ENCODE results near the gene RNASEL. TPM values are rescaled to one million over a fixed set of nuclear protein-coding genes. Genes with fewer than 3 reads are reported as not detected.
A peak's percentile ranks its signal among the peaks of the same experiment; 100 is the strongest.

The RNASEL gene
- total and polyA plus RNA-seq, 9 of the 15 experiments (the other 6 are each of a cell fraction or from before 2014, with no cell fraction given) = 4.3 to 11.1 (median 7.2) TPM

DNA sequence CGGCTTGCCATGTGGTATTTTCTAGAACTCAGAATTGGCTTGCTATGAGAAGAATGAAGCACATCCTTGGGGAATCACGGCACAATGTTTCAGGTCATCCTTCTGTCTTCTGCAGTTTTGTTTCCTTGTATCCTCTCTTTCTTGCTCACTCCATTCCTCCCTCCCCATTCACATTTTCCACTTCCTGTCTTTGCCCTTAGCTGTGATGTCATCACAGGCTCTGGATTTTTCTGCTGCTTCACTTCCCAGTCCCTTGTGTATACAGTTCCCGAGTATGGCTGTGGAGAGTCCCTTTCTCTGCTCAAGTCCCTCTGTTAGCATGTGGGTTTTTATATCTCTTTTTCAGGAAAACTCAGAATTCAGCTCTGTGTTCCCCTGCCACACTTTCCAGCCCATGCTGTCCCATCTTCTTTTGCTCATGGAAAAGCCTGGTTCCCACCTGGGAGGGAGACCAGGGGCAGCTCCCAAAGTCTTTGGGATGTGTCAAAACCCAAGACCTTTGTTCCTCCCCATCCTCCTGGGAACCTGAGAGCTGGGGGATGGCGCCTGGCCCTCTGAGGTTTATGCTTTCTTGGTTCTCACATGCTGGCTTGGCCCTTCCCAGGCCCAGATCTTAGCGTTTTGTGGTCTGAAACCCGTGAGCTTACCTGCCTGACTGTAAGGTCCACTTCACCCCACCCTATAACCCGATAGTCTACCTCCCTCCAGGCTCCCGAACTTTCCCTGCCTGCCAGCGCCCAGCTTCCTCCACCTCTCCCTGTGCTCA is 20.0 kb upstream of the RNASEL start (continued):
- TF ChIP-seq, protein P1, sequence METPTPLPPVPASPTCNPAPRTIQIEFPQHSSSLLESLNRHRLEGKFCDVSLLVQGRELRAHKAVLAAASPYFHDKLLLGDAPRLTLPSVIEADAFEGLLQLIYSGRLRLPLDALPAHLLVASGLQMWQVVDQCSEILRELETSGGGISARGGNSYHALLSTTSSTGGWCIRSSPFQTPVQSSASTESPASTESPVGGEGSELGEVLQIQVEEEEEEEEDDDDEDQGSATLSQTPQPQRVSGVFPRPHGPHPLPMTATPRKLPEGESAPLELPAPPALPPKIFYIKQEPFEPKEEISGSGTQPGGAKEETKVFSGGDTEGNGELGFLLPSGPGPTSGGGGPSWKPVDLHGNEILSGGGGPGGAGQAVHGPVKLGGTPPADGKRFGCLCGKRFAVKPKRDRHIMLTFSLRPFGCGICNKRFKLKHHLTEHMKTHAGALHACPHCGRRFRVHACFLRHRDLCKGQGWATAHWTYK (CRISPR knock-in tag; IDR thresholded peaks at IDR 0.05) = peak; percentile 23; the same call in 1 of the 2 replicates
- TF ChIP-seq SNRNP70 (optimal IDR thresholded peaks at IDR 0.05; ENCODE audit: low read depth, low read length) (no peak), SP1 (CRISPR knock-in tag; IDR thresholded peaks at IDR 0.05) (no peak), JUND (IDR thresholded peaks at IDR 0.05; ENCODE audit: borderline replicate concordance, low read depth, low read length) (no peak), JUND (tag; IDR thresholded peaks at IDR 0.05; ENCODE audit: borderline replicate concordance, low read depth, low read length) (0 out of 3 replicates have a peak, but pooled peaks have one; percentile 26), KDM5B (IDR thresholded peaks at IDR 0.05; ENCODE audit: insufficient replicate concordance, low read depth, low read length) (no peak), TBL1XR1 (IDR thresholded peaks at IDR 0.05; ENCODE audit: low read length in 2 of 2) (no peak), CTCFL (IDR thresholded peaks at IDR 0.05; ENCODE audit: borderline replicate concordance, insufficient read depth, low read depth, low read length, poor library complexity, severe bottlenecking) (no peak), FOXJ3 (CRISPR knock-in tag; IDR thresholded peaks at IDR 0.05) (no peak), ZNF143 (CRISPR knock-in tag; IDR thresholded peaks at IDR 0.05) (no peak)

All from K562 (cell line).